ENCODE results near the gene GRID1. TPM values are rescaled to one million over a fixed set of nuclear protein-coding genes. Genes with fewer than 3 reads are reported as not detected.

Gene GRID1
- total RNA-seq, 4 donors from 2014 or later = 1.4 to 4.9 (median 2.0) TPM

GRCh38 chr10:85651497-85651882 lies 715.1 kb downstream of the GRID1 start:
- no peak for DNase-seq (ENCODE audit: low spot score in 2 of 2)
- WGBS, 2 donors = 45 to 57% methylated on average over 2 of the region's 2 CpGs
- no peak overlapping the region for H3K4me3 ChIP-seq (ENCODE audit: low read depth, poor library complexity, severe bottlenecking)
- TF ChIP-seq CTCF (IDR thresholded peaks at IDR 0.05) (no peak), POLR2A (IDR thresholded peaks at IDR 0.05) (no peak)
- intact Hi-C loops (cut with DNase I; ENCODE audit: low total_unique reads) = no loop called here

GRCh38 chr10:85650791-85651496 lies 715.7 kb downstream of the GRID1 start:
- 46 to 68% methylated on average over 1 of the region's 1 CpG for WGBS, 2 donors
- peak in 1 of 2 donors; percentile 37 for DNase-seq (ENCODE audit: low spot score in 2 of 2)
- TF ChIP-seq CTCF (IDR thresholded peaks at IDR 0.05) (no peak), POLR2A (IDR thresholded peaks at IDR 0.05) (no peak)
- intact Hi-C loops (cut with DNase I; ENCODE audit: low total_unique reads) = no loop called here
- no peak overlapping the region for H3K4me3 ChIP-seq (ENCODE audit: low read depth, poor library complexity, severe bottlenecking)

- no peak overlapping the region for H3K4me3 ChIP-seq (ENCODE audit: low read depth, poor library complexity, severe bottlenecking)
- 50 to 61% methylated on average over 4 of the region's 4 CpGs for WGBS, 2 donors
- no peak for DNase-seq (ENCODE audit: low spot score in 2 of 2)
- intact Hi-C loops (cut with DNase I; ENCODE audit: low total_unique reads) = loop anchor here (5.0 kb wide), 1 partner anchor 1762 kb away; no protein-coding TSS in a partner anchor
- no peak for TF ChIP-seq CTCF (IDR thresholded peaks at IDR 0.05)
- TF ChIP-seq POLR2A (IDR thresholded peaks at IDR 0.05) = no peak
These were observed 717.1 kb downstream of the GRID1 start for GRCh38 chr10:85649461-85649860.

- no peak overlapping the region for H3K4me3 ChIP-seq (ENCODE audit: low read depth, poor library complexity, severe bottlenecking)
- no peak for TF ChIP-seq CTCF (IDR thresholded peaks at IDR 0.05)
- TF ChIP-seq POLR2A (IDR thresholded peaks at IDR 0.05) = no peak
- peak in 1 of 2 donors; percentile 81 for DNase-seq (ENCODE audit: low spot score in 2 of 2)
- intact Hi-C loops (cut with DNase I; ENCODE audit: low total_unique reads) = loop anchor here (5.0 kb wide), 1 partner anchor 1761 kb away; no protein-coding TSS in a partner anchor
- WGBS, 2 donors = 49% methylated on average over 6 of the region's 6 CpGs
These were observed 718.3 kb downstream of the GRID1 start for GRCh38 chr10:85648279-85648754.

GRCh38 chr10:85647741-85648140 lies 718.9 kb downstream of the GRID1 start:
- no peak for DNase-seq (ENCODE audit: low spot score in 2 of 2)
- TF ChIP-seq CTCF (IDR thresholded peaks at IDR 0.05) (no peak), POLR2A (IDR thresholded peaks at IDR 0.05) (no peak)
- WGBS, 2 donors = 85 to 89% methylated on average over 5 of the region's 5 CpGs

More at GRCh38 chr10:85647741-85648140, 718.9 kb downstream of the GRID1 start:
- no peak overlapping the region for H3K4me3 ChIP-seq (ENCODE audit: low read depth, poor library complexity, severe bottlenecking)
- intact Hi-C loops (cut with DNase I; ENCODE audit: low total_unique reads) = loop anchor here (5.0 kb wide), 1 partner anchor 1760 kb away; no protein-coding TSS in a partner anchor

Data from lower leg skin (tissue), 4 donors.